ENCODE results near the gene NR2F1.

- TF ChIP-seq CTCF (conservative IDR thresholded peaks at IDR 0.05 in 1 of 2, IDR thresholded peaks at IDR 0.05 in 1 of 2; ENCODE audit: low read depth in 1 of 2, low read length in 2 of 2) (no peak), EZH2 (IDR thresholded peaks at IDR 0.05; ENCODE audit: low read length, missing control alignments) (no peak)
Observed at GRCh38 chr5:93590493-93590892, 7.5 kb downstream of the NR2F1 start.

All from fibroblast of lung (primary cell).